ENCODE measurements around the gene TMEM178A. TPM values are rescaled to one million over a fixed set of nuclear protein-coding genes. Genes with fewer than 3 reads are reported as not detected.
"Not testable (repeated sequence)": the region's sequence is repeated elsewhere in the genome, so short reads cannot be mapped to it uniquely, and the experiment has no call there.

Gene TMEM178A
- total RNA-seq, 4 donors from 2014 or later = 1.6 to 7.5 (median 4.6) TPM

GRCh38 chr2:39621596-39621995 lies 44.1 kb upstream of the TMEM178A start:
- Histone ChIP-seq H3K9me3 (no peaks in the 10 kb centered on the region), H3K27ac (no peak overlapping the region), H3K27me3 (no peaks in the 10 kb centered on the region), H3K36me3 (no peaks in the 10 kb centered on the region), H3K4me3 (no peak overlapping the region), H3K4me1 (no peaks in the 10 kb centered on the region)
- DNase-seq = no peak
- TF ChIP-seq POLR2AphosphoS5 (IDR thresholded peaks at IDR 0.05) (no peak), POLR2A (IDR thresholded peaks at IDR 0.05) (no peak), EP300 (IDR thresholded peaks at IDR 0.05; ENCODE audit: low read depth) (no peak), CTCF (IDR thresholded peaks at IDR 0.05) (no peak)
- intact Hi-C loops (cut with DNase I; ENCODE audit: low total_unique reads) = no loop called here
- in situ Hi-C loops (cut with MboI; ENCODE audit: low pct_ligation_motif_present in 1 of 4, low pct_unique_long_range_greater_than_20kb in 1 of 4, low sequenced_read_pairs in 3 of 4) = no loop called here
- WGBS, 2 donors (ENCODE audit: low coverage in 1 of 2) = 71 to 89% methylated on average over 2 of the region's 2 CpGs

GRCh38 chr2:39622860-39623259 lies 42.9 kb upstream of the TMEM178A start:
- Histone ChIP-seq H3K27ac (no peak overlapping the region), H3K4me3 (no peak overlapping the region), H3K9me3 (no peaks in the 10 kb centered on the region), H3K27me3 (no peaks in the 10 kb centered on the region), H3K4me1 (no peaks in the 10 kb centered on the region), H3K36me3 (no peaks in the 10 kb centered on the region)
- no peak for DNase-seq
- TF ChIP-seq EP300 (IDR thresholded peaks at IDR 0.05; ENCODE audit: low read depth) = no peak
- intact Hi-C loops (cut with DNase I; ENCODE audit: low total_unique reads) = no loop called here
- in situ Hi-C loops (cut with MboI; ENCODE audit: low pct_ligation_motif_present in 1 of 4, low pct_unique_long_range_greater_than_20kb in 1 of 4, low sequenced_read_pairs in 3 of 4) = no loop called here
- 22 to 48% methylated on average over 2 of the region's 2 CpGs for WGBS, 2 donors (ENCODE audit: low coverage in 1 of 2)

GRCh38 chr2:39623917-39624316 lies 41.8 kb upstream of the TMEM178A start:
- no peak overlapping the region for H3K4me3 ChIP-seq
- no peak for TF ChIP-seq POLR2A (IDR thresholded peaks at IDR 0.05)
- 60 to 69% methylated on average over 1 to 5 of the region's 5 CpGs for WGBS, 2 donors (ENCODE audit: low coverage in 1 of 2)
- H3K36me3 ChIP-seq = no peaks in the 10 kb centered on the region
- intact Hi-C loops (cut with DNase I; ENCODE audit: low total_unique reads) (no loop called here), in situ Hi-C loops (cut with MboI; ENCODE audit: low pct_ligation_motif_present in 1 of 4, low pct_unique_long_range_greater_than_20kb in 1 of 4, low sequenced_read_pairs in 3 of 4) (no loop called here)
- H3K27me3 ChIP-seq = no peaks in the 10 kb centered on the region
- H3K27ac ChIP-seq = no peak overlapping the region
- H3K9me3 ChIP-seq = no peaks in the 10 kb centered on the region
- DNase-seq = no peak
- no peaks in the 10 kb centered on the region for H3K4me1 ChIP-seq

GRCh38 chr2:39625193-39625926 lies 40.4 kb upstream of the TMEM178A start:
- no peak for TF ChIP-seq POLR2A (IDR thresholded peaks at IDR 0.05)
- TF ChIP-seq EP300 (IDR thresholded peaks at IDR 0.05; ENCODE audit: low read depth) = no peak
- TF ChIP-seq POLR2AphosphoS5 (IDR thresholded peaks at IDR 0.05) = no peak
- TF ChIP-seq CTCF (IDR thresholded peaks at IDR 0.05) = no peak
- Histone ChIP-seq H3K4me1 (no peaks in the 10 kb centered on the region), H3K9me3 (no peaks in the 10 kb centered on the region), H3K27ac (no peak overlapping the region), H3K27me3 (no peaks in the 10 kb centered on the region), H3K36me3 (no peaks in the 10 kb centered on the region), H3K4me3 (no peak overlapping the region)
- no peak for DNase-seq
- in situ Hi-C loops (cut with MboI; ENCODE audit: low pct_ligation_motif_present in 1 of 4, low pct_unique_long_range_greater_than_20kb in 1 of 4, low sequenced_read_pairs in 3 of 4) (no loop called here), intact Hi-C loops (cut with DNase I; ENCODE audit: low total_unique reads) (no loop called here)
- 69 to 86% methylated on average over 8 to 9 of the region's 9 CpGs for WGBS, 2 donors (ENCODE audit: low coverage in 1 of 2)

GRCh38 chr2:39625927-39626270 lies 39.8 kb upstream of the TMEM178A start:
- no peaks in the 10 kb centered on the region for H3K27me3 ChIP-seq
- 50 to 83% methylated on average over 2 to 5 of the region's 5 CpGs for WGBS, 2 donors (ENCODE audit: low coverage in 1 of 2)
- H3K9me3 ChIP-seq = no peaks in the 10 kb centered on the region
- intact Hi-C loops (cut with DNase I; ENCODE audit: low total_unique reads) (no loop called here), in situ Hi-C loops (cut with MboI; ENCODE audit: low pct_ligation_motif_present in 1 of 4, low pct_unique_long_range_greater_than_20kb in 1 of 4, low sequenced_read_pairs in 3 of 4) (no loop called here)
- H3K4me1 ChIP-seq = no peaks in the 10 kb centered on the region
- no peak overlapping the region for H3K27ac ChIP-seq
- no peaks in the 10 kb centered on the region for H3K36me3 ChIP-seq
- TF ChIP-seq POLR2AphosphoS5 (IDR thresholded peaks at IDR 0.05) = no peak
- TF ChIP-seq CTCF (IDR thresholded peaks at IDR 0.05) = no peak
- TF ChIP-seq POLR2A (IDR thresholded peaks at IDR 0.05) = no peak
- no peak for TF ChIP-seq EP300 (IDR thresholded peaks at IDR 0.05; ENCODE audit: low read depth)
- no peak overlapping the region for H3K4me3 ChIP-seq
- DNase-seq = no peak

- H3K36me3 ChIP-seq; in situ Hi-C loops (cut with MboI; ENCODE audit: low pct_ligation_motif_present in 1 of 4, low pct_unique_long_range_greater_than_20kb in 1 of 4, low sequenced_read_pairs in 3 of 4); H3K27ac ChIP-seq; H3K4me1 ChIP-seq; DNase-seq; H3K4me3 ChIP-seq; H3K9me3 ChIP-seq; intact Hi-C loops (cut with DNase I; ENCODE audit: low total_unique reads); H3K27me3 ChIP-seq: not testable (repeated sequence)
- 95% methylated on average over 20 of the region's 28 CpGs; no CpG with 5 or more reads in 1 of the 2 donors for WGBS, 2 donors (ENCODE audit: low coverage in 1 of 2)
These were observed 37.4 kb upstream of the TMEM178A start for GRCh38 chr2:39628346-39628745.

Data from transverse colon (tissue), 4 donors.